Hematopoietic multipotent progenitor cell treated with erythropoietin and hydrocortisone succinate and interleukin-3 and kit ligand, for 15 days (in vitro differentiated cells): ENCODE results near the gene DSC2.
"Not testable (repeated sequence)": the region's sequence is repeated elsewhere in the genome, so short reads cannot be mapped to it uniquely, and the experiment has no call there.

Experiments used
- DNase-seq: peaks from one replicate; pipeline ENCODE4 v3.0.0-alpha.2; 2015; ENCODE audit warnings: low spot score

DSC2 gene

DNA sequence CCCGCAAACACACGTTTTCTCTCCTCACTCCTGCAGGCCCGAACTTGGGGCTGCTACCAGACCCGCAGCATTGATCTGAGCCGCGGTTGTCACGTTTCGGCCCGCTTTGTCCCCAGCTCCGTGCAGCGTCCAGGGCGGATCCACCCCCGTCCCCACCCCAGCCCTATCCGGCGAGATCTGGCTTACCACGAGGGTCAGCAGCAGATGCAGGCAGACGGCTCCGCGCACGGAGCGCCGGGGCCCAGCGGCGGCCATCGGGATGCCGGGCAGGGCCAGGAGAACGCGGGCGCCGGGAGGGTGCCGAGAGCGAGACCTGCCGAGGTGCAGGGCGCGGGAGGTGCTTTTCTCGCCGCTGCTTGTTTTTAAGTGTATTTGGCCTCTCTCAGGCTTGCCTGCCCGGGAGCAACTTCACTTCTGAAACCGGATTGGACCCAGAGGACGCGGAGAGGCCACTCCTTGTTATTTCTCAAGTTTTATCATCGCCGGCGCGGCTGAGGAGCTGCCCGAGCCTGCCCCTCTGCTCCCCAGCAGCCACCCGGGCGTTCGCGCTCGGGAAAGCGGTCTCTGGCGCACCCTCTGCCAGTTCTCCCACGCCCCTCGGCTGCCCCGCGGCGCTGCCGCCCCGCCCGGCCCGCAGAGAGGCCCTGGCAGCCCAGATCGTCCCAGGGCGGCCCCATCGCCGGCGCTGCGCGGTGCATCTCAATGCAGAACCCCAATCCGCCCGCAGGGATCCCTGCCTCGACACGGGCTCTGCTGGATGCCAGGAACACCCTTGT is 59.6 kb downstream of the DSC2 start, which contains the start of gene DSC3:
DSC3 (minus strand) TSS at position 337 of the 776 bp plus-strand sequence; CDS start at position 255, 82 bp downstream.
- DNase-seq = no peak

DNA sequence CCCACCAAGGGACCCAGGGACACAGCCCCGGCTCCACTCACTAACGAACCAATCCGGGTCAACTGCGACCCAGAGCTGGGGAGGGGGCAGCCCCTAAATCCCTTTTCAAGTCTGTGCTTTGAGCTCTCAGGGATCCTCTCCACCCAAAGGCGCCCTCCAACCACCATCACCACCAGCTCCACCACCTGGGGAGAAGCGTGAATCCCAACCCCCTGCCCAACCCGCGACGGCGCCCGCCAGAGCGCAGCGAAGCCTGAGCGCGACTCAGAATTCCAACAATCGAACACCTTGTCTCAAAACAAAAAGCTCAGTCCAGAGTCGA is 60.2 kb downstream of the DSC2 start:
- no peak for DNase-seq

DNA sequence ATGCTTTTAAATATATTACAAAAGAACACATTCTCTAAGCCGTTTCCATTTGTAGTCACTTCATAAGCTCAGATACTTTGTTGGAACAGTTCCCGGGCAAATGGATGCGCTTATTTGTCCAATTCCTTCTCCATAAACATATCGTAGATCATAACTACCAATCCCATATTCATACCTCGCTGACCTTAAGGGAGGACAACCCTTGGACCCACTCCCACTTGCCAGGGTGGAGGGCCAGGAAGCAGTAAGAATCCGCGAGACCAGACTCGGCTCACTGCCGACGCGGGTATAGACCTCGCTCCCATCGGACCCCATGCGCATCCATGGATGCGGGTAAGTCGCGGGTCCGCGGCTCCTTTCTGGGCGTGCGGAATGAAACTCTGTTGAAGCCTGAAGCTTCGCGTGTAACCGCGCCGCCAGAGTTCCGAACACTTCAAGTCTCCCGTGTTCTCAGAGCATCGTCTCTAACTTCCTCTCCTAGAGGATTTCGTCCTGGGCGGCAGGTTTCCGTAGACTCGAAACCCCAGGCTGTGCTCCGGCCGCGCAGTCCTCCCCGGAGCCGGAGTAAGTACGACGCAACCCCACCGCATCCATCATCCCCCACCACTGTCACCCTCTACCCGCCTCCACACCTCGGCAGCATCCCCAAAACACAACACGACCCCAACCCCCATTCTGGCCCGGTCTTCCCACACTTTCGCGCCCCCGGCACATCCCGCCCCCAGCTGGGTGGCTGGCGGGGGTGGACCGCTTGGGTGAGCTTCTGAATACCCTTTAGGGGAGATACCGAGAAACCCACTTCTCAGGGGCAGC is 60.7 kb downstream of the DSC2 start:
- DNase-seq = no peak

DNA sequence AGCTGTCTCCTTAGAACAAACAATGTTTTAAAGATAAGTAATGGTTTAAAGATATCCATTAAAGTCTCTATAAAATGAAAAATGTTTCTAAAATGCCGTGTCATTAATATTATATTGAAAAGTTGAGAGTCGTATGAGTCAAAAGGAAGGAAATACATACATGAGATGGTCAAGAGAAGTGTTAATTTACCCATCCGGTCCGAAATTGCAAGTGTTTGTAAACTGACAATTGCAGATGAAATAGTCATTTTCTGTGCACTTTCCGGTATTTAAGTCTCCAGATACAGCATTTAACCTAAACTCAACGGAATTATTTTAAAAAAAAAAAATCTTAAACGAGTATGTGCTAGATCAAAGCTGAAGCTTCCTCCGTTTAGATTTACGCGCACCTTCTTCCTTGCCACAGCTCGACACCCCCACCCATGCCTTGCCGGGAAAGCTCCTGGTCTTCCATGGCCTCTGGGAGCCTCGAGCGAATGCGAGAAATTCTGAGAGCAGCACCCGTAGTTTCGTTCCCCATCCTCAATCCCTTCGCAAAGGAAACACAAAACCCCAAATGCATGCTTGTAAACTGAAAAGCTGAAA is 61.4 kb downstream of the DSC2 start:
- DNase-seq = no peak

DNA sequence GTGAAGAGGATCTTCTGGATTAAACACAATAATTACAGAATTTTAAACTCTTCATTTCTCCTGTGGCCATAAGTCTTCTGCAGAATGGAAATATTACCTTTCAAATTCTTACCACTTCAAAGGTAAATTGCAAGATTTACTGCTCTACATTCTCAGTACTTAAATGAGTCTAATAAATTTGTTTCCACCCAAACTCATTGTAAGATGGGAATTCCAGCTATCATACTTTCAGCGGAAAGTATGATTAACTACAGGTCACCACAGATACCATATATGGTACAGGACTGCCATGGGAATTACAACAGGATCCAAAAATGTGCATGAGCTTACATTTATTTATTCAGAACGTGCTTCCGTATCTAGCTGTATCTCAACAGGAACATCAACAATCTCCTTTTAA is 62.8 kb downstream of the DSC2 start:
- DNase-seq = no peak

DNA sequence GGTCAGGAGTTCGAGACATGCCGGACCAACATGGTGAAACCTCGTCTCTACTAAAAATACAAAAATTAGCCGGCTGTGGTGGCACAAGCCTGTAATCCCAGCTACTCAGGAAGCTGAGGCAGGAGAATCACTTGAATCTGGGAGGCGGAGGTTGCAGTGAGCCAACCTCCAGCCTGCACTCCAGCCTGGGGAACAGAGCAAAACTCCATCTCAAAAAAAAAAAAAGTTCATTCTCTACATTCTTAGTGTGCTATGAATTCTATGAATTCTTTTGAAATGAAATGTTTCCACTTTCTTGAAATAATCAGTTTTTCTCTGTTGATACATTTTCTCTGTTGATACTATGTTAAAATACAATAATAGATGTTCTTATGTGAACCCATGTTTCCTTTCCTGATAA is 64.5 kb downstream of the DSC2 start:
- not testable (repeated sequence) for DNase-seq

DNA sequence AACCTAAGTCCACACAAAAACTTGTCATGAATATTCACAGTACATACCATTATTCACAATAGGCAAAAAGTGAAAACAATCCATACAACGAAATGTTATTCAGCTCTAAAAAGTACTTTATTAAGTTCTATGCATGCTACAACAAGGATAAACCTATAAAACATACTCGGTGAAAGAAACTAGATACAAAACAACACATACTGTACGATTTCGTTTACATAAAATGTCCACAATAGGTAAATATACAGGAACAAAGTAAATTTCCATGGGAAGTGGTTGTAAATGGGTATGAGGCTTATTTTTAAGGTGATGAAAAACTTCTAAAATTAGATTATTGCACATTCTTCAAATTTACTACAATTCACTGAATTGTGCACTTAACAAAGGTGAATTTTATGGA is 67.7 kb downstream of the DSC2 start:
- no peak for DNase-seq

DNA sequence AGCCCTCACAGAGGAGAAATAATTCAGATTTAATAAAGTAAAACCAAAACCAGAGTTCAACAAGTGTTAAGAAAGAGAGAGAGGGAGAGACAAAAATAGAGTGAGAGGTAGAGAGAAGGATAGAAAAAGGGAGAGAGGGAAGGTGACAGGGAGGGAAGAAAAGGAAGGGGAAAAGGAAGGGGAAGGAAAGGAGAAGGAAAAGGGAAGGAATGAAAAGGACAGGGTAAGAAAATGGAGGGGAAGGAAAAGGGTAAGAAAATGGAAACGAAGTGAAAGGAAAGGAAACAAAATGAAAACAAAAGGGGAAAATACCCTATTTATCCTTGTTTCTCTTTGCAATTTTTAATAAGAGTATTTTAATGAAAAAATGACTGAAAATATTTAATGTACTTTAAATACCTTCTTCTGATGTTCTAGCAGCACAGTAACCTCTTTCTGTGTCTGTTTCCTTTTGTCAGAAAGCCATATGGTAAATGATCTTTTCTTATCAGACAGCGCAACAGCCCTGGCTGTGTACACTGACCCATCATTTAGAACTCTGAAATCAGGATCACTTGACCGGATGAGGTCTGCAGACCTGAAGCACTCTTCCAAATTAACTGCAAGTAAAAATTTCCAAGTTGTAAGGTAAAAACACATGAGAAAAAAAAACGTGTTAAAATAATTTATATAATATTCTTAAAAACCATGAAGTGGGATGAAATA is 71.5 kb downstream of the DSC2 start:
- DNase-seq = no peak

DNA sequence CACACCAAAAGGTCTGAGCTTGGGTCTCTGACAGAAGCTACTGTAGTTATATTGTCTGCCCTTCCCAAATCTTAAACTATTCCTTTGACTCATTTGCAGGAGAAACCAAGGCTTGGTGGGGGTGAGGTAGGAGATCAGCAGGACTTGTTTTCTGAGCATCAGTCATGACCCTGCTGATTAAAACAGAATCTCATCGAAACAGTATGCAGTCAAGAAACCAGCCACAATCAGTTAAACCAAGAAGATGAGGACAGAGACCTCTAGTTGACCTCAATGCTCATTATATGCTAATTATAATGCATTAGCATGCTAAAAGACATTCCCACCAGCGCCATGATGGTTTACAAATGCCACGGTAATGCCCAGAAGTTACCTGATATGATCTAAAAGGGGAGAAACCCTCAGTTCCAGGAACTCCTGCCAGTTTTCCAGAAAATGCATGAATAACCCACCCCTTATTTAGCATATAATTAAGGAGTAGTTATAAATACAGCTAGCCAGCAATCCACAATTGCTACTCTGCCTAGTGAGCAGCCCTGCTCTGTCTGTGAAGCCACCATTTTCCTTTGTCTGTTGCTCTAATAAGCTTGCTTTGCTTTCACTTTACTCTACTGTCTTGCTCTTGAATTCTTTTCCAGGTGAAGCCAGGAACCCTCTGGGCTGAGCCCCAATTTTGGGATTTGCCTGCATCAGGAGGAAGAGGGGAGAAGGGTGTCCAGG is 86.3 kb downstream of the DSC2 start:
- no peak for DNase-seq

DNA sequence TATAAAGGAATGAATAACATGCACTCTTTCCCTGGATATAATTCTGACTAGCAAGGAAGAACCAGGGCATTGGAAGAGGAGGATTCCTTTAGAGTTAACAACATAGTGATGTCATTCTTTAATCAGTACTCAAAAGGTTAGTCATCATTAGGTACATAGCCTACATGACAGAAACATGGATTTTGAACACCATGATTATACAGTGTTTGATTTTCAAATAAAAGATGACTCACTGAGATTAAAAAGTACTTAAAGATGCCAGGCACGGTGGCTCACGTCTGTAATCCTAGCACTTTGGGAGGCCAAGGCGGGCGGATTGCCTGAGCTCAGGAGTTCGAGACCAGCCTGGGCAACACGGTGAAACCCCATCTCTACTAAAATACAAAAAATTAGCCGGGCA is 90.8 kb downstream of the DSC2 start:
- not testable (repeated sequence) for DNase-seq

DNA sequence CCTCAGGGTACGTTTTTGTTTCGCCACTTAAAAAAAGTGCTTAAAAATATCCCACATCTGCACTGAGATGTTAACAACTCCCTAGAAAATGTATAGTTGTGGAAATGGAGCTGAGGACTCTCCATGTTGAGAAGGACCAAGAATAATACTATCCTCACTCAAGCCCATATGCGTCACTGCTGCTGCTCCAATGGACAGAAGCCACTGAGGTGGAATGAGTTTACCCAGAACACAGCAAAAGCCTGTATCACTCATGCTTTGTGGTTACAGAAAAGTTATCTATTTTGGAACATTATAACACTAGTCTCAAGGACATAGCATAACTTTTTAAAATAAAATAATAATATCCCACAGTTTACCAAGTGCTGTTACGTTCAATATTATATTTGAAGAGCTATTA is 91.6 kb downstream of the DSC2 start:
- no peak for DNase-seq
